GM12875 (cell line): ENCODE measurements around the gene CEP85.

Source experiments
- H3K4me3 ChIP-seq: one replicate; pipeline ENCODE4 v1.5.1; 2011; ENCODE audit warnings: low read depth, low read length, control low read depth
- CTCF ChIP-seq: IDR thresholded peaks from 2 replicates; pipeline ENCODE4 v1.5.1; 2011; ENCODE audit warnings: low read depth, mild to moderate bottlenecking, control low read depth, inconsistent platforms, low read length, moderate library complexity, borderline replicate concordance; ENCODE audit not compliant: insufficient read depth

Gene CEP85

GRCh38 chr1:26203642-26204318, 30.2 kb upstream of the CEP85 start:
- no peak overlapping the region for H3K4me3 ChIP-seq
- TF ChIP-seq CTCF = no peak

- H3K4me3 ChIP-seq = no peak overlapping the region
- TF ChIP-seq CTCF = no peak
Observed at GRCh38 chr1:26210147-26210870, 23.7 kb upstream of the CEP85 start.

- TF ChIP-seq CTCF = no peak
- H3K4me3 ChIP-seq = no peak overlapping the region
Observed at GRCh38 chr1:26212726-26213125, 21.3 kb upstream of the CEP85 start.

GRCh38 chr1:26213335-26213905, 20.6 kb upstream of the CEP85 start:
- no peak for TF ChIP-seq CTCF
- H3K4me3 ChIP-seq = no peak overlapping the region

GRCh38 chr1:26215246-26215645, 18.8 kb upstream of the CEP85 start:
- no peak overlapping the region for H3K4me3 ChIP-seq
- no peak for TF ChIP-seq CTCF

- TF ChIP-seq CTCF = no peak
- no peak overlapping the region for H3K4me3 ChIP-seq
Observed at GRCh38 chr1:26218906-26219494, 15.0 kb upstream of the CEP85 start.
